D721Med (cell line): Measurements from ENCODE around the gene RNF11.

Source experiments
- DNase-seq: peaks from one replicate; pipeline ENCODE4 v3.0.0; 2011; ENCODE audit warnings: low spot score; ENCODE audit not compliant: insufficient read length
- FAIRE-seq: peaks from 2 replicates; lab custom pipeline; 2011; peaks lifted over from hg19 to GRCh38; lab: Jason Lieb, UNC
- CTCF ChIP-seq: IDR thresholded peaks from 2 replicates; pipeline ENCODE4 v1.5.1; 2012; ENCODE audit warnings: mild to moderate bottlenecking, control low read depth; ENCODE audit not compliant: insufficient read depth; ENCODE audit errors: missing control alignments

RNF11 gene

DNA sequence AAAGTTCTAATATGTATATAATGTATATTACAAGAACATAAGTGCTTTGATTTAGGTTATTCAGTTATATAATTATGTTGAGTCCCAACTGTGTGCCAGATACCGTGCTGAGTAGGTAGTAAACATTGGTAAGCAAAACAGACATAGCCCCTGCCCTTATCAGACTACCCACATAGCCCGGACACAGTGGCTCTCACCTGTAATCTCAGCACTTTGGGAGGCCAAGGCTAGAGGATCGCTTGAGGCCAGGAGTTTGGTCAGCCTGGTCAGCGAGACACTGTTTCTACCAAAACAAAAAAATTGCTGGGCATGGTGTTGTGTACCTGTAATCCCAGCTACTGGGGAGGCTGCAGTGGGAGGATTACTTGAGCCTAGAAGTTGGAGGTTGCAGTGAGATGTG, 30.7 kb downstream of the RNF11 start:
- TF ChIP-seq CTCF, result no peak
- DNase-seq, result no peak
- FAIRE-seq, result no peak

- no peak for FAIRE-seq
- TF ChIP-seq CTCF, result no peak
- no peak for DNase-seq
These were observed 32.6 kb downstream of the RNF11 start for GRCh38 chr1:51268634-51269033.

DNA sequence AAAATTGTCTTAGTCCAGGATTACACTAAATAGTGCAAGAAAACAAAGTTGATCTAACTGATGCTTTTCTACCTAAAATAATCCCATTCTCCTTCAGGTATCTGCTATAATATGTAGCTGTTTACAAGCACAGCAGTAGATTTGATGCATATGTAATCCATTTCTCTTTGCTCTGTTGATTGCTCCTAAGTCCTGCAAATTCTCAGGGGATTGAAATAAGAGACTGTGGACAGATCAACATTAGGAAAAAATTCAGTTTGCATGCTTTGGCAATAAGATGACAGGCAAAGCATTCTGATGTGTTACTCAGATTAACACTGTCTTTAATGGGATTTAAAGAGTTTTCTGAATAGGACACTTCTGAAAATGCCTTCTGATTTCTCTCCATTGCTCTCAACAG, 34.7 kb downstream of the RNF11 start:
- DNase-seq, result no peak
- FAIRE-seq, result peak; percentile 29
- TF ChIP-seq CTCF, result no peak

- no peak for DNase-seq
- no peak for FAIRE-seq
- TF ChIP-seq CTCF, result no peak
These were observed 36.8 kb downstream of the RNF11 start for GRCh38 chr1:51272916-51273315.

- TF ChIP-seq CTCF, result no peak
- DNase-seq, result no peak
- FAIRE-seq, result no peak
These were observed 38.6 kb downstream of the RNF11 start for GRCh38 chr1:51274676-51275075.

- no peak for TF ChIP-seq CTCF
- DNase-seq, result no peak
- FAIRE-seq, result no peak
These were observed 40.2 kb downstream of the RNF11 start for GRCh38 chr1:51276286-51276685.

- TF ChIP-seq CTCF, result no peak
- no peak for DNase-seq
- FAIRE-seq, result no peak
These were observed 44.4 kb downstream of the RNF11 start for GRCh38 chr1:51280321-51280978.
